DMS53 (cell line): ENCODE results near the gene PFDN2.
"Not testable (repeated sequence)": the region's sequence is repeated elsewhere in the genome, so short reads cannot be mapped to it uniquely, and the experiment has no call there.

Source experiments
- DNase-seq: peaks from one replicate; lab custom pipeline; 2025; lab: John Stamatoyannopoulos, UW

PFDN2 gene

GRCh38 chr1:161080441-161081405, 37.1 kb downstream of the PFDN2 start:
- no peak for DNase-seq

- no peak for DNase-seq
Measured at GRCh38 chr1:161079436-161080110, 38.3 kb downstream of the PFDN2 start.

- no peak for DNase-seq
Measured at GRCh38 chr1:161077426-161077825, 40.4 kb downstream of the PFDN2 start.

GRCh38 chr1:161076410-161076809, 41.4 kb downstream of the PFDN2 start:
- no peak for DNase-seq

GRCh38 chr1:161074676-161075368, 43.0 kb downstream of the PFDN2 start:
- DNase-seq: no peak

GRCh38 chr1:161073474-161074121, 44.2 kb downstream of the PFDN2 start:
- DNase-seq: peak; percentile 25

GRCh38 chr1:161072751-161073449, 44.9 kb downstream of the PFDN2 start:
- no peak for DNase-seq

GRCh38 chr1:161071886-161072371, 45.9 kb downstream of the PFDN2 start:
- peak; percentile 82 for DNase-seq

GRCh38 chr1:161070761-161071160, 47.1 kb downstream of the PFDN2 start:
- DNase-seq: no peak

GRCh38 chr1:161069731-161070270, 48.0 kb downstream of the PFDN2 start, which contains the start of gene ARHGAP30:
ARHGAP30 (minus strand) TSS chr1:161069891; CDS start chr1:161069624, 267 bp downstream.
- no peak for DNase-seq

- no peak for DNase-seq
Measured at GRCh38 chr1:161069241-161069640, 48.6 kb downstream of the PFDN2 start.

- DNase-seq: no peak
Measured at GRCh38 chr1:161068306-161069234, 49.3 kb downstream of the PFDN2 start.

- no peak for DNase-seq
Measured at GRCh38 chr1:161066694-161067093, 51.1 kb downstream of the PFDN2 start.

- DNase-seq: not testable (repeated sequence)
Measured at GRCh38 chr1:161065681-161066080, 52.2 kb downstream of the PFDN2 start.

- DNase-seq: not testable (repeated sequence)
Measured at GRCh38 chr1:161063936-161064335, 53.9 kb downstream of the PFDN2 start.

- DNase-seq: no peak
Measured at GRCh38 chr1:161061419-161061818, 56.4 kb downstream of the PFDN2 start.

GRCh38 chr1:161059293-161059692, 58.5 kb downstream of the PFDN2 start:
- DNase-seq: no peak

GRCh38 chr1:161054805-161055204, 63.0 kb downstream of the PFDN2 start:
- no peak for DNase-seq

GRCh38 chr1:161054232-161054631, 63.6 kb downstream of the PFDN2 start:
- DNase-seq: no peak

GRCh38 chr1:161052899-161053298, 64.9 kb downstream of the PFDN2 start:
- no peak for DNase-seq
